ENCODE results near the gene PPM1L. TPM values are rescaled to one million over a fixed set of nuclear protein-coding genes. Genes with fewer than 3 reads are reported as not detected.

The PPM1L gene
- total RNA-seq, 1 experiment from 2014 or later, result 10.6 TPM

DNA sequence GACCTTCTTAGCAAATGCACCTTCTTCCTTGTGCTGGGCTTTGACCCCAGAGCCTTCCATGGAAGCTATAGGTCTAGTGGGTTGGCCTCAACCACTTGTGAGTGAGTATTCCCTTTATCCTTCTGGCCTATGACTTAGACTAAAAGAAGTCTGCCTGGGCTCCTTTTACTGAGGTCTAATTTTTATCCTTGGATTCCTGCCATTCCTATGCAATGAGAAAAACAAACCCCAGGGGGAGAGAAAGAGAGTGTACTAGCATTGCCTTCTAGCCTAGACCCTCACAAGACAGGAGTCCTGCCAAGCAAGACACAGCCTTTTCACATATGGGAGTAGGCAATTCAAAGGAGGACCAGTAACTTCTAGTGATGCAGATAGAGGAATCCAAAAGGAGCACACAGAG lies 155.4 kb downstream of the PPM1L start:
- CTCF ChIA-PET, result no interaction called here
- no peaks in the 10 kb centered on the region for H3K9me3 ChIP-seq (ENCODE audit: low read depth, low read length, poor library complexity, severe bottlenecking)
- H3K36me3 ChIP-seq (ENCODE audit: insufficient read depth, low read length, poor library complexity, severe bottlenecking), result no peaks in the 10 kb centered on the region
- no peak for DNase-seq (ENCODE audit: low spot score)
- H3K4me3 ChIP-seq (ENCODE audit: low read depth, low read length, poor library complexity, severe bottlenecking), result no peak overlapping the region
- no peak for TF ChIP-seq EZH2 (IDR thresholded peaks at IDR 0.05; ENCODE audit: borderline replicate concordance, low read depth, low read length, poor library complexity, severe bottlenecking)
- TF ChIP-seq, protein P1, sequence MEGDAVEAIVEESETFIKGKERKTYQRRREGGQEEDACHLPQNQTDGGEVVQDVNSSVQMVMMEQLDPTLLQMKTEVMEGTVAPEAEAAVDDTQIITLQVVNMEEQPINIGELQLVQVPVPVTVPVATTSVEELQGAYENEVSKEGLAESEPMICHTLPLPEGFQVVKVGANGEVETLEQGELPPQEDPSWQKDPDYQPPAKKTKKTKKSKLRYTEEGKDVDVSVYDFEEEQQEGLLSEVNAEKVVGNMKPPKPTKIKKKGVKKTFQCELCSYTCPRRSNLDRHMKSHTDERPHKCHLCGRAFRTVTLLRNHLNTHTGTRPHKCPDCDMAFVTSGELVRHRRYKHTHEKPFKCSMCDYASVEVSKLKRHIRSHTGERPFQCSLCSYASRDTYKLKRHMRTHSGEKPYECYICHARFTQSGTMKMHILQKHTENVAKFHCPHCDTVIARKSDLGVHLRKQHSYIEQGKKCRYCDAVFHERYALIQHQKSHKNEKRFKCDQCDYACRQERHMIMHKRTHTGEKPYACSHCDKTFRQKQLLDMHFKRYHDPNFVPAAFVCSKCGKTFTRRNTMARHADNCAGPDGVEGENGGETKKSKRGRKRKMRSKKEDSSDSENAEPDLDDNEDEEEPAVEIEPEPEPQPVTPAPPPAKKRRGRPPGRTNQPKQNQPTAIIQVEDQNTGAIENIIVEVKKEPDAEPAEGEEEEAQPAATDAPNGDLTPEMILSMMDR (conservative IDR thresholded peaks at IDR 0.05; ENCODE audit: low read depth, low read length), result no peak
- no peaks in the 10 kb centered on the region for H3K27me3 ChIP-seq (replicated peaks; ENCODE audit: insufficient read depth, low read depth, low read length, poor library complexity)
- no peaks in the 10 kb centered on the region for H3K4me1 ChIP-seq (ENCODE audit: insufficient read depth, low read length, poor library complexity, severe bottlenecking)
- no peak overlapping the region for H3K27ac ChIP-seq (ENCODE audit: low read depth, low read length, poor library complexity, severe bottlenecking)
- no TSS peak for BruUV-seq (replicated peaks)
- POLR2A ChIA-PET (ENCODE audit: low non-redundant PET), result no interaction called here
- intact Hi-C loops (cut with micrococcal nuclease; ENCODE audit: unreplicated experiment), result no loop called here

DNA sequence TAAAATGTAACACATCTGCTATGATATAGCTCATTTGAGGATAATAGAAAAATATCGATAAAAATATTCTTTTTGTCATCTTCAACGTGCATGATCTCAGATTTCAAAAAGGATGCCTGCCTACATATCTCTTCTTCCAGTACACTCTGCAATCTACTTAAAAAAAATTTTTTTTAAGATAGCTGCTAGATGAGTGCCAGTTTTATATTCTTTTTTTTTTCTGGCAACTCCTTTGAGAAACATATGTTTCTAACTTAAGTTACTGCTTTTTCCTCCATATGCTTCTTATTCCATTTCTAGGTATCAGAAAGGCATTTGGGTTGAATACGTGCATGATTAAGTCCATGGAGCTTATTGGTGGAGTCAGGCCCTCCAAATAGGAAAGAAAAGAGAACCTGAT lies 160.4 kb downstream of the PPM1L start:
- ChIA-PET CTCF (no interaction called here), POLR2A (ENCODE audit: low non-redundant PET) (no interaction called here)
- H3K4me1 ChIP-seq (ENCODE audit: insufficient read depth, low read length, poor library complexity, severe bottlenecking), result no peaks in the 10 kb centered on the region
- no TSS peak for BruUV-seq (replicated peaks)
- no peaks in the 10 kb centered on the region for H3K9me3 ChIP-seq (ENCODE audit: low read depth, low read length, poor library complexity, severe bottlenecking)
- H3K36me3 ChIP-seq (ENCODE audit: insufficient read depth, low read length, poor library complexity, severe bottlenecking), result no peaks in the 10 kb centered on the region
- TF ChIP-seq EZH2 (IDR thresholded peaks at IDR 0.05; ENCODE audit: borderline replicate concordance, low read depth, low read length, poor library complexity, severe bottlenecking), result no peak
- TF ChIP-seq, protein P1 (conservative IDR thresholded peaks at IDR 0.05; ENCODE audit: low read depth, low read length), result no peak
- no peak for DNase-seq (ENCODE audit: low spot score)
- H3K4me3 ChIP-seq (ENCODE audit: low read depth, low read length, poor library complexity, severe bottlenecking), result no peak overlapping the region
- H3K27me3 ChIP-seq (replicated peaks; ENCODE audit: insufficient read depth, low read depth, low read length, poor library complexity), result no peaks in the 10 kb centered on the region
- H3K27ac ChIP-seq (ENCODE audit: low read depth, low read length, poor library complexity, severe bottlenecking), result no peak overlapping the region
- intact Hi-C loops (cut with micrococcal nuclease; ENCODE audit: unreplicated experiment), result no loop called here

DNA sequence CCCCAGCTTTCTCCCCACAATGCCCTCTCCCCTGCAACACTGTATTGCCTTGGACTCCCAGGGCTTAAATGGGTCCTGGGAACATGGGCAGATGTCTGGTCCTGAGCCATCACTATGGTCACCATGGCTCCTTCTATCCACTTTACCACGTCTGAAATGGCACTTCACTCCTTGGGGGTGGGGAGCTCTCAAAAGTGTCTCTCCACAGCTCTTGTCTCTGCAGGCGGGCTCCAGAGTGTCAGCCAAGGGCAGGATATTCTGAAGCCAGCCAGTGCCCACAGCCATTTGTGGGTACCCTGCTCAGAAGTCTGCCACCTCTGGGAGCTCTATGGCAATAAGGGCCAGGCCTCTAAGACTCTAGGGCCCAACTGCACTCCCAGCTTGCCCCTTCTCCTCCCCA lies 163.9 kb downstream of the PPM1L start:
- POLR2A ChIA-PET (ENCODE audit: low non-redundant PET), result no interaction called here
- CTCF ChIA-PET, result interaction anchor here (0.6 kb wide), 1 partner anchor 17 kb away, joined by 6 read pairs; no protein-coding TSS in a partner anchor
- no peaks in the 10 kb centered on the region for H3K4me1 ChIP-seq (ENCODE audit: insufficient read depth, low read length, poor library complexity, severe bottlenecking)
- no TSS peak for BruUV-seq (replicated peaks)
- H3K36me3 ChIP-seq (ENCODE audit: insufficient read depth, low read length, poor library complexity, severe bottlenecking), result no peaks in the 10 kb centered on the region
- H3K27ac ChIP-seq (ENCODE audit: low read depth, low read length, poor library complexity, severe bottlenecking), result no peak overlapping the region
- intact Hi-C loops (cut with micrococcal nuclease; ENCODE audit: unreplicated experiment), result loop anchor here (10.0 kb wide), 1 partner anchor 505 kb away; no protein-coding TSS in a partner anchor
- H3K27me3 ChIP-seq (replicated peaks; ENCODE audit: insufficient read depth, low read depth, low read length, poor library complexity), result no peaks in the 10 kb centered on the region
- H3K9me3 ChIP-seq (ENCODE audit: low read depth, low read length, poor library complexity, severe bottlenecking), result no peaks in the 10 kb centered on the region
- TF ChIP-seq, protein P1 (conservative IDR thresholded peaks at IDR 0.05; ENCODE audit: low read depth, low read length), result no peak
- no peak for TF ChIP-seq EZH2 (IDR thresholded peaks at IDR 0.05; ENCODE audit: borderline replicate concordance, low read depth, low read length, poor library complexity, severe bottlenecking)
- H3K4me3 ChIP-seq (ENCODE audit: low read depth, low read length, poor library complexity, severe bottlenecking), result no peak overlapping the region
- no peak for DNase-seq (ENCODE audit: low spot score)
